AG09309 (cell line): Measurements from ENCODE around the gene MEX3C.

Experiments used
- DNase-seq: peaks from one replicate; pipeline ENCODE4 v3.0.0-alpha.2; 2010; ENCODE audit warnings: low read depth
- H3K4me3 ChIP-seq: 2 replicates; pipeline ENCODE4 v1.5.1; 2011; ENCODE audit warnings: mild to moderate bottlenecking, low read depth, low read length, moderate library complexity; ENCODE audit not compliant: control insufficient read depth
- CTCF ChIP-seq: IDR thresholded peaks from 2 replicates; pipeline ENCODE4 v1.5.1; 2011; ENCODE audit warnings: mild to moderate bottlenecking, low read depth, low read length, inconsistent platforms; ENCODE audit not compliant: insufficient read depth, control insufficient read depth; ENCODE audit errors: missing control alignments

The MEX3C gene

GRCh38 chr18:51128533-51128932 lies 68.9 kb downstream of the MEX3C start:
- TF ChIP-seq CTCF, result no peak
- no peak for DNase-seq

GRCh38 chr18:51127664-51128063 lies 69.8 kb downstream of the MEX3C start:
- DNase-seq, result no peak
- H3K4me3 ChIP-seq, result no peak overlapping the region
- TF ChIP-seq CTCF, result no peak

More at GRCh38 chr18:51128533-51128932, 68.9 kb downstream of the MEX3C start:
- no peak overlapping the region for H3K4me3 ChIP-seq

- DNase-seq, result no peak
- H3K4me3 ChIP-seq, result no peak overlapping the region
- no peak for TF ChIP-seq CTCF
Observed at GRCh38 chr18:51125976-51126375, 71.5 kb downstream of the MEX3C start.
